ENCODE results near the gene CFAP299.
"Not testable (repeated sequence)": the region's sequence is repeated elsewhere in the genome, so short reads cannot be mapped to it uniquely, and the experiment has no call there.

GRCh38 chr4:80800719-80801118, 465.2 kb downstream of the CFAP299 start:
- TF ChIP-seq POLR2A (IDR thresholded peaks at IDR 0.05; ENCODE audit: low read length); GATA1 (IDR thresholded peaks at IDR 0.05; ENCODE audit: low read depth, low read length): not testable (repeated sequence)
